Mesendoderm (in vitro differentiated cells): Measurements from ENCODE around the gene NCOR1.

Source experiments
- DNase-seq: peaks from one replicate; pipeline ENCODE4 v3.0.0; 2013
- H2AK5ac ChIP-seq: 2 replicates; pipeline ENCODE4 v1.6.1; 2013; ENCODE audit warnings: low read length, inconsistent platforms
- H2BK120ac ChIP-seq: 2 replicates; pipeline ENCODE4 v1.6.1; 2013; ENCODE audit warnings: low read depth, mild to moderate bottlenecking, low read length, moderate library complexity, mixed read lengths
- H2BK15ac ChIP-seq: replicated peaks from 2 replicates; pipeline ENCODE4 v1.6.1; 2013; ENCODE audit warnings: low read depth, mild to moderate bottlenecking, moderate library complexity
- H2BK5ac ChIP-seq: 2 replicates; pipeline ENCODE4 v1.6.1; 2013; ENCODE audit warnings: low read length, inconsistent platforms
- H3K18ac ChIP-seq: 2 replicates; pipeline ENCODE4 v1.6.1; 2013; ENCODE audit warnings: mild to moderate bottlenecking, low read length, mixed read lengths
- H3K23ac ChIP-seq: one replicate; pipeline ENCODE4 v1.6.1; 2013; ENCODE audit warnings: low read length
- H3K27ac ChIP-seq: 2 replicates; pipeline ENCODE4 v1.5.1; 2013; ENCODE audit warnings: low read depth, mild to moderate bottlenecking, inconsistent platforms, low read length, moderate library complexity
- H3K27me3 ChIP-seq: 2 replicates; pipeline ENCODE4 v1.6.1; 2013; ENCODE audit warnings: low read length, control low read depth, mild to moderate bottlenecking, inconsistent platforms; ENCODE audit not compliant: insufficient read depth, poor library complexity
- H3K36me3 ChIP-seq: 2 replicates; pipeline ENCODE4 v1.6.1; 2013; ENCODE audit warnings: low read length, inconsistent platforms; ENCODE audit not compliant: control insufficient read depth, insufficient read depth
- H3K4ac ChIP-seq: one replicate; pipeline ENCODE4 v1.6.1; 2013; ENCODE audit warnings: low read depth, mild to moderate bottlenecking, low read length, moderate library complexity
- H3K4me1 ChIP-seq: 2 replicates; pipeline ENCODE4 v1.6.1; 2013; ENCODE audit warnings: low read depth, low read length, inconsistent platforms; ENCODE audit not compliant: control insufficient read depth
- H3K4me2 ChIP-seq: 2 replicates; pipeline ENCODE4 v1.6.1; 2013; ENCODE audit warnings: low read length
- H3K4me3 ChIP-seq: 2 replicates; pipeline ENCODE4 v1.5.1; 2013; ENCODE audit warnings: mild to moderate bottlenecking, low read length
- H3K56ac ChIP-seq: one replicate; pipeline ENCODE4 v1.6.1; 2013; ENCODE audit warnings: low read length
- H3K79me1 ChIP-seq: 2 replicates; pipeline ENCODE4 v1.6.1; 2013; ENCODE audit warnings: low read length, inconsistent platforms
- H3K79me2 ChIP-seq: 2 replicates; pipeline ENCODE4 v1.6.1; 2013; ENCODE audit warnings: mild to moderate bottlenecking, low read length; ENCODE audit not compliant: control insufficient read depth, insufficient read depth
- H3K9ac ChIP-seq: 2 replicates; pipeline ENCODE4 v1.6.1; 2013; ENCODE audit warnings: low read length, inconsistent platforms
- H4K5ac ChIP-seq: one replicate; pipeline ENCODE4 v1.6.1; 2013; ENCODE audit warnings: low read length
- H4K8ac ChIP-seq: one replicate; pipeline ENCODE4 v1.6.1; 2013; ENCODE audit warnings: low read depth, mild to moderate bottlenecking, control low read depth, low read length, moderate library complexity
- WGBS: extraction: QIAGEN DNeasy Blood & Tissue Kit; methylation state at CpG from one replicate; pipeline ENCODE4 v1.1.7; 2013; ENCODE audit warnings: low lambda C conversion rate, missing lambda C conversion rate; ENCODE audit not compliant: insufficient coverage; ENCODE audit errors: extremely low coverage; 5-methylcytosine and 5-hydroxymethylcytosine counted together

The NCOR1 gene

GRCh38 chr17:16005636-16006035 lies 209.7 kb downstream of the NCOR1 start:
- Histone ChIP-seq H3K9ac (no peak overlapping the region), H3K27ac (no peak overlapping the region), H3K18ac (no peak overlapping the region), H3K79me1 (peaks cover 14% of the 10 kb centered on the region), H3K36me3 (peaks cover 7% of the 10 kb centered on the region), H3K79me2 (peaks cover 13% of the 10 kb centered on the region), H3K4me1 (peaks cover 3% of the 10 kb centered on the region), H4K5ac (no peak overlapping the region), H3K27me3 (no peaks in the 10 kb centered on the region), H3K23ac (no peak overlapping the region), H2AK5ac (no peak overlapping the region), H2BK15ac (no peak overlapping the region), H4K8ac (no peak overlapping the region), H3K4ac (no peak overlapping the region), H3K4me3 (no peak overlapping the region), H3K4me2 (no peak overlapping the region), H2BK120ac (no peak overlapping the region), H2BK5ac (no peak overlapping the region), H3K56ac (no peak overlapping the region)
- WGBS = no CpG with 5 or more reads among the region's 1 CpG
- no peak for DNase-seq

- no peak for DNase-seq
- H3K36me3 ChIP-seq = peaks cover 7% of the 10 kb centered on the region
Observed at GRCh38 chr17:16003841-16004240, 211.5 kb downstream of the NCOR1 start.

GRCh38 chr17:16002708-16003260 lies 212.6 kb downstream of the NCOR1 start:
- Histone ChIP-seq H3K79me2 (peaks cover 20% of the 10 kb centered on the region), H3K4me2 (no peak overlapping the region), H2BK15ac (no peak overlapping the region), H3K23ac (no peak overlapping the region), H3K4me1 (peaks cover 3% of the 10 kb centered on the region), H3K9ac (no peak overlapping the region), H3K36me3 (peaks cover 5% of the 10 kb centered on the region), H4K8ac (no peak overlapping the region), H3K79me1 (peaks cover 14% of the 10 kb centered on the region), H4K5ac (no peak overlapping the region), H3K4ac (no peak overlapping the region), H2BK5ac (no peak overlapping the region), H3K4me3 (no peak overlapping the region), H3K27me3 (no peaks in the 10 kb centered on the region), H3K56ac (no peak overlapping the region), H3K18ac (no peak overlapping the region), H2BK120ac (no peak overlapping the region), H3K27ac (no peak overlapping the region), H2AK5ac (no peak overlapping the region)
- DNase-seq = no peak
- WGBS = no CpG with 5 or more reads among the region's 2 CpGs

More at GRCh38 chr17:16003841-16004240, 211.5 kb downstream of the NCOR1 start:
- H3K27ac ChIP-seq = no peak overlapping the region
- H4K5ac ChIP-seq = no peak overlapping the region
- peaks cover 3% of the 10 kb centered on the region for H3K4me1 ChIP-seq
- peaks cover 20% of the 10 kb centered on the region for H3K79me2 ChIP-seq
- no peaks in the 10 kb centered on the region for H3K27me3 ChIP-seq
- H3K4me3 ChIP-seq = no peak overlapping the region
- H3K79me1 ChIP-seq = peaks cover 14% of the 10 kb centered on the region
- H3K23ac ChIP-seq = no peak overlapping the region
- H3K56ac ChIP-seq = no peak overlapping the region
- no peak overlapping the region for H3K4ac ChIP-seq
- no peak overlapping the region for H2BK5ac ChIP-seq
- H2BK120ac ChIP-seq = no peak overlapping the region
- no peak overlapping the region for H3K9ac ChIP-seq
- H3K4me2 ChIP-seq = no peak overlapping the region
- no peak overlapping the region for H2AK5ac ChIP-seq
- WGBS = no CpG with 5 or more reads among the region's 1 CpG
- no peak overlapping the region for H3K18ac ChIP-seq
- H4K8ac ChIP-seq = no peak overlapping the region
- no peak overlapping the region for H2BK15ac ChIP-seq

- Histone ChIP-seq H3K4me2 (peak overlapping the region; percentile 89), H2BK15ac (no peak overlapping the region), H3K4me1 (peaks cover 3% of the 10 kb centered on the region), H3K9ac (no peak overlapping the region), H3K23ac (no peak overlapping the region), H3K18ac (no peak overlapping the region), H2BK5ac (no peak overlapping the region), H3K4ac (no peak overlapping the region), H2BK120ac (no peak overlapping the region), H4K8ac (no peak overlapping the region), H3K79me2 (peaks cover 20% of the 10 kb centered on the region), H3K4me3 (no peak overlapping the region), H3K27ac (no peak overlapping the region), H3K56ac (peak overlapping the region; percentile 99), H3K27me3 (no peaks in the 10 kb centered on the region), H2AK5ac (no peak overlapping the region), H3K79me1 (peaks cover 14% of the 10 kb centered on the region), H4K5ac (no peak overlapping the region), H3K36me3 (peaks cover 4% of the 10 kb centered on the region)
- DNase-seq = no peak
Observed at GRCh38 chr17:16001226-16001897, 214.0 kb downstream of the NCOR1 start.

- H2BK15ac ChIP-seq = no peak overlapping the region
- WGBS = no CpG with 5 or more reads among the region's 64 CpGs
- peak; percentile 81 for DNase-seq
- H3K4me1 ChIP-seq = peaks cover 3% of the 10 kb centered on the region
- H3K18ac ChIP-seq = peak overlapping the region; percentile 72
- no peak overlapping the region for H2AK5ac ChIP-seq
- peaks cover 14% of the 10 kb centered on the region for H3K79me1 ChIP-seq
- peak overlapping the region; percentile 89 for H3K4me3 ChIP-seq
- H3K27me3 ChIP-seq = no peaks in the 10 kb centered on the region
- H3K23ac ChIP-seq = peak overlapping the region; percentile 57
- H4K8ac ChIP-seq = no peak overlapping the region
- peaks cover 20% of the 10 kb centered on the region for H3K79me2 ChIP-seq
- peak overlapping the region; percentile 58 for H3K4ac ChIP-seq
- peak overlapping the region; percentile 90 for H3K9ac ChIP-seq
- H2BK120ac ChIP-seq = no peak overlapping the region
- H2BK5ac ChIP-seq = no peak overlapping the region
- peak overlapping the region; percentile 99 for H3K56ac ChIP-seq
- H3K36me3 ChIP-seq = peaks cover 3% of the 10 kb centered on the region
- peak overlapping the region; percentile 89 for H3K4me2 ChIP-seq
- peak overlapping the region; percentile 96 for H3K27ac ChIP-seq
- H4K5ac ChIP-seq = no peak overlapping the region
Observed at GRCh38 chr17:15999974-16000827, 215.1 kb downstream of the NCOR1 start.
